GM19468 (cell line): ENCODE measurements around the gene PLA2G6.

ENCODE experiments used
- ATAC-seq: cut with Tn5 transposase; IDR thresholded peaks from one replicate; pipeline ENCODE4 v1.9.1; 2021; ENCODE audit warnings: mild to moderate bottlenecking, moderate library complexity, moderate number of reproducible peaks; ENCODE audit not compliant: unreplicated experiment; ENCODE audit errors: extremely low read depth

The PLA2G6 gene

GRCh38 chr22:38215156-38216038 is 33.8 kb upstream of the PLA2G6 start:
- ATAC-seq: no peak

DNA sequence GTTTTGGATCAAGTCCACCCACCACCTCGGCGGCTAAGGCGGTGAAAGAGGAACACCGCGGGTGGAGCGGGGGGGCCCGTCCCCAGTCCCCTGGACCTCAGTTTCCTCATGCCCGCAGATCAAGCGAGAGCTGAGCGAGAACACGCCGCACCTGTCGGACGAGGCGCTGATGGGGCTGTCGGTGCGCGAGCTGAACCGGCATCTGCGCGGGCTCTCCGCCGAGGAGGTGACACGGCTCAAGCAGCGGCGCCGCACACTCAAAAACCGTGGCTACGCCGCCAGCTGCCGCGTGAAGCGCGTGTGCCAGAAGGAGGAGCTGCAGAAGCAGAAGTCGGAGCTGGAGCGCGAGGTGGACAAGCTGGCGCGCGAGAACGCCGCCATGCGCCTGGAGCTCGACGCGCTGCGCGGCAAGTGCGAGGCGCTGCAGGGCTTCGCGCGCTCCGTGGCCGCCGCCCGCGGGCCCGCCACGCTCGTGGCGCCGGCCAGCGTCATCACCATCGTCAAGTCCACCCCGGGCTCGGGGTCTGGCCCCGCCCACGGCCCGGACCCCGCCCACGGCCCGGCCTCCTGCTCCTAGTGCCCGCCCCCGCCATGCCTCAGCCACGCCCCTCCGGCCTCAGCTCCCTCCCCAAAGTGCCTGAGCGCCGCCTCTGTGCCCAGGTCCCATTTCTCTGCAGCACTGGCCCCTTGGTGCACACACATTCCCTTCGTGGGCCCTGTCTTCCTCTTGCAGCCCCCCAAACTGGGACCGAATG is 32.8 kb upstream of the PLA2G6 start:
- no peak for ATAC-seq

- no peak for ATAC-seq
Measured at GRCh38 chr22:38213990-38214301, 32.3 kb upstream of the PLA2G6 start.

- ATAC-seq: no peak
Measured at GRCh38 chr22:38213319-38213989, 31.8 kb upstream of the PLA2G6 start.

DNA sequence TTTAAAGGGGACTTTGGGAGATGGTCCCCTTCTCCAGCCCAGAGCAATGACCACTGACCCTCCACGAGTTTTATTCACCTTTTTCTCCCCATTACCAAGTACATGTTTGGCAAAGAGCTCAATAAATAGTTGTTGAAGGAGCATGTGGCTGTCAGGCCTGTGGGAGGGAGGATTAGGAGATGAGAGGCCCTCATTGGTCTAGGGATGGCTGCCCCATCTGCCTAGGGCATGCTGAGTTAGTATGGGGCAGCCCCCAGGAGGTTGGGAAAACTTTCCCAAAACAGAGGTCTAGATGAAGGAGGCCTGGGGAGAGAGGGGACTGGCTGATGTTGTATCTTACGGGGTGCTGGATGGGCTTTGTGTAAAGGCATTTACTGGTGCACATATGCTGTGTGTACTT is 30.8 kb upstream of the PLA2G6 start:
- ATAC-seq: no peak

- ATAC-seq: no peak
Measured at GRCh38 chr22:38211556-38211955, 29.9 kb upstream of the PLA2G6 start.

DNA sequence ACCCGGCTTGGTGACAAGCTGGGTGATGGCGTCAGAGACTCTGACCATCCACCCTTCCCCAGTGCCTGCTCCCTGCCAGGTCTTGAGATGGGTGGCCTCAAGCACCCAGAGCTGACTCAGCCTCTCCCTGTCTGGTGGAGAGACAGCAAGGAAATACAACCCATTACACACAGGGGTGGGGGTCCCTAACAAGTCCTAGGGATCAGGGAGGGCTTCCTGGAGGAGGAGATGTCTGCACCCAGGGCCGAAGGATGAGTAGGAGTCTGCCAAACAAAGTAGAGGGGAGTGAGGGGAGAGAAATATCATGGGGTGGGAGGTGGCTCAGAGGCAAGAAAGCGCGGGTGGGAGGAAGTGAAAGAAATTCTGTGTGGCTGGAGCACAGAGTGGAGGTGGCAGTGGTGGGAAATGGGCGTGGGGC is 26.9 kb upstream of the PLA2G6 start:
- ATAC-seq: no peak

DNA sequence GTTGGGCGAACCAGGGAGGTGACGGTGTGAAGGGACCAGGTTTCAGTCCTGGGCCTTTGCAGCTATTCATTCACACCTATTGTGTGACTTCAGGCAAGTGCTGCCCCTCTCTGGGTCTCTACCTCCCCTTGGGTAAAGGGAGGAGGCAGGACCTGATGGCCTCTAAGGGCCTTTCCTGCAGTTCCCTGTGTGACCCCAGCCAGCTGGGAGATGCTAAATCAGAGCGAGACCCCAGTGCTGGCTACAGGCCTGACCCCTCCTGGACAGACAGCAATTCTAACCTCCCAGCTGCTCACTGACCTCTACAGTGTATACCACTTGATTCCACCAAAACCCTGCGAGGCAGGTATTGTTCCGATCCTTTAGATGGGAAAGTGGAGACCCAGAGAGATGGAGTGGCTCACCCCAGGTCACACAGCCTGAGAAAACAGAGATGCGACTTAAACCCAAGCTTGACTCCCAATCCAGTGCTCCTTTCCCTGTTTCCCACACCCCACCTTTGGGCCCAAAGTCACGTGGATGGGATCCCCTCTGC is 26.3 kb upstream of the PLA2G6 start:
- no peak for ATAC-seq

DNA sequence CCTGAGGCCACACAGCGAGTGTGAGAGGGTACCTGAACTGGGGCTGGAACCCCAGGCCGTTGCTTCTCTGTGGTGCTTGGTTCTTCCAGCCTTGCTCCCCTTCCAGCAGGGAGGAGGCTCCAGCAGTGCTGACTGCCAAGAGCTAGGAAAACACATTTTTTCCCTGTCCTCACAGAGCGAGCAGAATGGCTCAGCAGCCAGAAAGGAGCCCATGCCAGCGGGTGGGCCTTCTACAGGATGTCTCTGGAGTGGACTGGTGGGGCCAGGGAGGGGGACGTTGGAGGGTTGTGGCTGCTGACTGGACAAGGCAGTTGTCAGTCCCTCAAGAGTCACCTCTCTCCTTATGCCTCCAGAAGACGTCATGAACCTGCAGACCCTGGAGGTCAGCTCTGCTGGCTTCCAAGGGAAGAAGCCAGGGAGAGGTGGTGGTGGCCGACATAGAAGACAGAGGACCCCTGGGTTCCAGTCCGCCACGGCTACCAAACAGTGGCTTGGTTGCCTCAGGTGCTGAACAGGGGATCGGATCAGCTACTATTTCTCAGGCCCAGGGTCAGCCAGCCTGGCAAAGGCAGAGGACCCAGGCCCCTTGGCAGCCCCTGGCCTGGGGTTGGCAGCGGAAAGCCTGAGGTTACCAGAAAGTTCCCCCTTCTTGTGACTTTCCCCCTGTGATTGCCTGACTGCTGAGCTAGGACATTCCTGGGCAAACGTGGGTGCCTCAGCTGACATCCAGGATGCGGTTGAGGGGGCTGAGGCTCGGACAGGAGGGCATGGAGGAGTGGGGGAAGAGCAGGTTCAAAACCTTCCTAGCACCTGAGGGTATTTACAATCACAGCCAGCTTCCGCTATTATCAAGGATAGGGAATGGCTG is 23.9 kb upstream of the PLA2G6 start:
- ATAC-seq: no peak

DNA sequence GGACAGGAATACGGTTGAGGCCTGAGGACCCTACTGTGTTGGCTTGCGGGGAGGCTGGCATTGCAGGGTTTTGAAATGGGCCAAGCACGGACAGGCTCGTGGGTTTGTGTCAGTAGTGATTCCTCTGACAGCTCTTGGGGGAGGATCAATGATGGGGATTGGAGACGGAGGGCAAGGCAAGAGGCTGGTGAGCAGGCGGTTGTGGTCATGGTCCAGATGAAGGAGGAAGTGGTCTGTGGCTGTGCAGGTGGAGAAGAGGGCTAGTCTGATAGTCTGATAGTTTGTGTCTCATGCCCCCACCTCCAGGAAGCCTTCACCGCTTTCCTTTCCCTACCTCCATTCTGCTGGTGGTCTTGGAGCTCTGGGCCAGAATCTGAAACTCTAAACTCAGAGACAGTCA is 23.2 kb upstream of the PLA2G6 start:
- ATAC-seq: no peak

DNA sequence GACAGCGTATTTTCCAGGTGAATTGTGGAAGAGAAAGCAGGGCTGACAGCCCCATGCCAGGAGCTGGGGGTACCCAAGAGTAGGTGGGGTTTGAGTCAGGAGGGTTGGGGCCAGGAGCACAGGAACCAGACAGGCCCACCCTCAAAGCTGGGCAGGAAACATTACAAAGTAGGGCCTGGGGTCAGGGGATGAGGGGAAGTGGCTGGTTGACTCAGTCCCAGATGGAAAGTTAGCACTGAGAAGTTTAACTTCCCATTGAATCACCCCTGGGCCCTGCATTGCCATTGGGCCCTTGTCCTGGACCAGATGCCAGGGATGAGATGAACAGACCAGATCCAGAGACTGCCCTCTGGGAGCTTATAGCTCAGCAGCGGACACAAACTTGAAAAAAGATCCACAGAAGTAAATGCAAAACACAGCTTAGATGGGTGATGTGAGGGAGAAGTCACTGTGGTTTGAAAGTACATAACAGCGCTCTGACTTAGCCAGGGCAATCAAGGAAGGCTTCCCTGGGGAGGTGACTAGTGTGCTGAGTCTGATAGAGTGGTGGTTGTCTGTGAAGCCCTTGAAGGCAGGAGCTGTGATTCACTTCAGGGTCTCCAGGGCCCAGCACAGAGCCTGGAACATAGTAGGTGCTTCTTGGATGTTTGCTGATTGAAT is 22.4 kb upstream of the PLA2G6 start:
- no peak for ATAC-seq

DNA sequence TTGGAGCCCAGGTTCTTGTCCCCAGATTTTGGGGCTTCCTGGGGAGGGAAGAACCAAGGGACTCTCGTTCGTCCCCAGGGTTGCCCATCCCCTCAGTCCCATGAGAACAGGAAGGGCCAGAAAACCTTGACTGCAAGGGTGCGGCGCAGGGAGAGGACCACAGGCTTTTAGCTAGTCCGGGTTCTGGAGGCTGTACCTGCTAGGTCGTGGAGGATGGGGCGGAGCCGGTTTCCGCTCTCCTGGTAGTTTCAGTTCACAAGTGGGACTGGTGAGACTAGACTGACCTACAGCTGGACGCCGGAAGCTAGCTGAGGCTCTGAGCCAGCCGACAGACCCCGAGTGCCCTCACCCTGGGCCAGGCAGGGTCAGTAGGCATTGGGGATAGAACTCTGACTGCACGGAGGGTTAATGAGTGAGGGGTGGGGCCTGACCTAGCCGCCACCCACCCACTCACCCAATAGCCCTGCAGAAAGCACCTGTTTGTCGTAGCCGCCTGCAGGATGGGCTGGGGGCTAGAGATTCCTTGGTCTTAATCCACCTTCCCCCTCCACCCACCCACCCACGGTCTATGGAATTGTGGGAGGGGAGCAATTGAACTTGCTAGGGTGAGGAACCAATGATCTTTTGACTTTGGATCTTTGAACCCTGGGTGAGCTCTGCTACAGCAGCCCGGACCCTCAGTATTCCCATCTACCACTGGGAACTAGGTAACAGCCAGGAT is 21.6 kb upstream of the PLA2G6 start:
- ATAC-seq: no peak

DNA sequence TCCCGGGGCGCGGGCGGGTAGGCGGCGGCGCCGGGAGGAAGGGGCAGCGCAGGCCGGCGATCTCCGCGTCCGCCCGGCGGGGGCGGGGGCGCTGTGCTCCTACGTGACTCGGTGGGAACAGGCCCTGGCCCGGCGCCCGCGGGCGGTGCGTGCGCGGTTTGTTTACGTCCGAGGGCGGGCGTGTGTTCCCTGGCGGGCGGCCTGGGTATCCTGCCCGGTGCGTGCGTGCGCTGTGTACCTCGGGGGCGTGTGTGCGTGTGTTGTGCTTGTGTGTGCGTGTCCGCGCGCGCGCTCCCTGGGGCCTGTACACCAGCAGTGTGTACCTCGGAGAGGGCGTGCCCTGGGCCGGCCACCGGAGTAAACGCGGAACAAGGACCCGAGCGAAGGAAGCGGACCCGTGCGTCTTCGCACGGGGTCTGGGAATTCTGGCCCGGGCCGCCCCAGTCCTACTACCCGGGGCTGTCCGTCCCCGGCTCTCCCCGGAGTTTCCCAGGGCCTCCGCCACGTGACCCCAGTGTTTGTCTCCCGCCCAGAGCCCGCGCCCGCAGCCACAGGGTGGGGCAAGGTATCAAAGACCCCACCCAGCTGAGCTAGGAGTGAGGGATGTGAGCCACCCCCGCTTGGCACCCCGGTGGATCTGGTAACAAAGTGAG is 20.9 kb upstream of the PLA2G6 start:
- ATAC-seq: no peak

- peak; percentile 34 for ATAC-seq
Measured at GRCh38 chr22:38201711-38202436, 20.2 kb upstream of the PLA2G6 start, which contains the start of gene MAFF. Gene MAFF, plus strand, starts transcription at chr22:38201994. Its CDS starts 11,860 bp downstream, at chr22:38213854.

DNA sequence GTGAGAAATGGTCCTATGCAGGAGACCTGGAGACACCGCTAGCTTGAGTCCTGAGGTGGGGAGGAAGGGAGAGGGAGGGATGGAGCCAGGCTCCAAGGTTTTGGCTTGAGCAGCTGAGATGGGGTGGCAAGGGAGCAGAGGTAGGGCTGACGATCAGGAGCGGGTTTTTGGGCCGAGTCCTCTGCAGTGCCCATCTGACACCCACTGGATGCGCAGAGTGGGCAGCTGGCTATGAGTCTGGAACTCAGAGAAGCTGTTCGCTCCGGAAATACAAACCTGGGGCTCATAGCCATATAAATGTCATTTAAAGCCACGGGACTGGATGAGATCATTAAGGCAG is 19.7 kb upstream of the PLA2G6 start:
- ATAC-seq: no peak

DNA sequence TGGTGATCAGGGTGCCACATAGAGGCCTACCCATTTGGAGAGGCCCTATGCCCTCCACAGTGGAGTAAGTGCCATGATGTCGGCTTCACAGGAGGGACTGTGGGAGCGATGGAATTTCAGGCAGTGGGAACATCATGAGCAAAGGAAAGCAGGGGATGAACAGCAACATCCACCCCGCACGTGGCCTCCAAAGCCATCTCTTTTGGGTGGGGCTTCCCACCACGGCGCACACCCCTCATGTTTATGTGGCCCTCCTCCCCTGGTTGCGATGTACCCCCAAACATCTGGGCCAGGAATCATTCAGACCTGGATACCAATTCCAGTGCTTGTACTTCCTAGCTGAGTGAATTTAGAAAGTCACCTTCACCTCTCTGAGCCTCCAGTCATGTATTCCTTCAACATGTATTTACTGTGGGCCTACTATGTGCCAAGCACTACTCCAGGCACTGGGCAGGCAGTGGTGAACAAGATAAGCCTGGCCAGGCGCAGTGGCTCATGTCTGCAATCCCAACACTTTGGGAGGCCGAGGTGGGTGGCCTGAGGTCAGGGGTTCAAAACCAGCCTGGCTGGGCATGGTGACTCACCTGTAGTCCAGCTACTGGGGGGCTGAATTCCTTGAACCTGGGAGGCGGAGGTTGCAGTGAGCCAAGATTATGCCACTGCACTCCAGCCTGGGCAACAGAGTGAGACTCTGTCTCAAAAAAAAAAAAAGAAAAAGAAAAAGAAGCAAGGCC is 18.4 kb upstream of the PLA2G6 start:
- no peak for ATAC-seq

GRCh38 chr22:38196791-38197419 is 15.3 kb upstream of the PLA2G6 start:
- ATAC-seq: no peak
